ENCODE data around the gene VAV2. TPM values are rescaled to one million over a fixed set of nuclear protein-coding genes. Genes with fewer than 3 reads are reported as not detected.

The VAV2 gene
- total RNA-seq, 1 experiment from 2014 or later: 9.7 TPM

DNA sequence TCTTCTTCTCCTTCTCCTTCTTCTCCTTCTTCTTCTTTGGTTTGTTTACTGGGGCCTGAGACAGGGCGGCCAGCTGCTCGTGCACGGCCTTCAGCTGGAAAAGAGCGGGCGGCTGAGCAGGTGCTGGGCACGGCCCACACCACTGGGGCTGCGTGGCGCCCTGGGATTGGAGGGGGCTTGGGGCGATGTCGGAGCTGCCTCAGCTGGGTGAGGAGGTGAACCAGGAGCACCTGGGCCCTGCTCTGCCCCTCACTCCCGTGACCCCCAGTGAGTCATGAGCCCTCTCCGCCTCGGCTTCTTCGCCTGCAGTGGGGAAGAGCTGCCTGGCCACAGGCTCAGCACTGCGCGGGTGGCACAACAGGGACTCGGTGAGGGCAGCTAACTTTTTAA, 48.0 kb upstream of the VAV2 start:
- Histone ChIP-seq H3K36me3 (ENCODE audit: low read depth, low read length) (no peaks in the 10 kb centered on the region), H3K27me3 (ENCODE audit: low read length) (no peaks in the 10 kb centered on the region), H3K4me3 (ENCODE audit: low read length) (no peak overlapping the region), H3F3A (ENCODE audit: low read length, unreplicated experiment) (no peaks in the 10 kb centered on the region), H2AFZ (ENCODE audit: low read length) (no peak overlapping the region), H3K27ac (ENCODE audit: low read length) (no peak overlapping the region), H3K4me2 (ENCODE audit: low read length) (no peak overlapping the region), H3K9me3 (ENCODE audit: low read length) (no peaks in the 10 kb centered on the region), H3K4me1 (ENCODE audit: insufficient read depth, low read length) (no peaks in the 10 kb centered on the region), H3K9me2 (replicated peaks; ENCODE audit: low read length) (no peaks in the 10 kb centered on the region), H3K9ac (ENCODE audit: low read length) (no peak overlapping the region), H3K79me2 (ENCODE audit: low read length) (no peaks in the 10 kb centered on the region), H4K20me1 (ENCODE audit: low read length) (no peaks in the 10 kb centered on the region)
- DNase-seq (no peak), ATAC-seq (no peak)
- ChIA-PET CTCF (no interaction called here), POLR2A (ENCODE audit: unreplicated experiment) (no interaction called here)
- no TSS peak for BruUV-seq (replicated peaks)
- TF ChIP-seq EZH2phosphoT487 (IDR thresholded peaks at IDR 0.05; ENCODE audit: borderline replicate concordance, low read length): no peak
- TF ChIP-seq EZH2 (IDR thresholded peaks at IDR 0.05; ENCODE audit: low read length, unreplicated experiment): no peak
- TF ChIP-seq, protein P1, sequence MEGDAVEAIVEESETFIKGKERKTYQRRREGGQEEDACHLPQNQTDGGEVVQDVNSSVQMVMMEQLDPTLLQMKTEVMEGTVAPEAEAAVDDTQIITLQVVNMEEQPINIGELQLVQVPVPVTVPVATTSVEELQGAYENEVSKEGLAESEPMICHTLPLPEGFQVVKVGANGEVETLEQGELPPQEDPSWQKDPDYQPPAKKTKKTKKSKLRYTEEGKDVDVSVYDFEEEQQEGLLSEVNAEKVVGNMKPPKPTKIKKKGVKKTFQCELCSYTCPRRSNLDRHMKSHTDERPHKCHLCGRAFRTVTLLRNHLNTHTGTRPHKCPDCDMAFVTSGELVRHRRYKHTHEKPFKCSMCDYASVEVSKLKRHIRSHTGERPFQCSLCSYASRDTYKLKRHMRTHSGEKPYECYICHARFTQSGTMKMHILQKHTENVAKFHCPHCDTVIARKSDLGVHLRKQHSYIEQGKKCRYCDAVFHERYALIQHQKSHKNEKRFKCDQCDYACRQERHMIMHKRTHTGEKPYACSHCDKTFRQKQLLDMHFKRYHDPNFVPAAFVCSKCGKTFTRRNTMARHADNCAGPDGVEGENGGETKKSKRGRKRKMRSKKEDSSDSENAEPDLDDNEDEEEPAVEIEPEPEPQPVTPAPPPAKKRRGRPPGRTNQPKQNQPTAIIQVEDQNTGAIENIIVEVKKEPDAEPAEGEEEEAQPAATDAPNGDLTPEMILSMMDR (conservative IDR thresholded peaks at IDR 0.05; ENCODE audit: low read depth, low read length): no peak
- intact Hi-C loops (cut with micrococcal nuclease): no loop called here

DNA sequence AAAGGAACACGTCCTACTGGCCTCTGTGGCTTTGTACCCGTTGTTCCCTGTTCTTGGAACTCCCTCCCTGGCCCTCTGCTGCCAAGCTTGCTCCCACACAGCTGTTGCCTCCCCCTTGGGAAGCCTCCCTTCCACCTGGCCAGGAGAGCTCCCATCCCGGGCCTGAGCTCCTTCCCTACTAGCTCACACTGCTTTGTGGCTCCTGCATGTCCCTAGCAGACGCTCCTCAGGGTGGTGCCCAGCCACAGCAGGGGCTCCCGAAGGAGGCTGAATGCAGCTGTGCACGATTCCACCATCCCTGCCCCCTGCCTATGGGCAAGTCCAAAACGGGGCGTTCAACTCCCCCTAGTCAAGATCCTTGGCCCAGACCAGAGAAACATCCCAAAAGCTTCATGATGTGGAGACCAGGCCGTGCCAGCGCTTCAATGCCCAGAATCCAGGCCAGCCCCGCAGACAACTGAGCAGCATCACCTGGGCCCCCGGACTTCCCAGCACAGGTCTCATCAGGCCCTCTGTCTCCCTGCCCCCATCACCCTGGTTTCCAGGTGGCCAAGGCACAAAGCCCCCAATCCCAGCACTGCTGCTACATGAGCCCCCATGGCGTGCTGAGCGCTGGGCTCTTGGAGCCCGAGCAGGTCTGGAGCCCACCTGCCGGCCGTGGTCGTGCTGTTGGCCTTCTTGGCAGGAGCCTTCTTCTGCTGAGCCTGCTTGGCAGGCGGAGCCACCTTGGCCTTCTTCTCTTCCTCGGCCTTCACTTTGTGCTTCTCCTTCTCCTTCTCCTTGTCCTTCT, 47.5 kb upstream of the VAV2 start:
- ChIA-PET CTCF (no interaction called here), POLR2A (ENCODE audit: unreplicated experiment) (no interaction called here)
- Histone ChIP-seq H3K4me3 (ENCODE audit: low read length) (no peak overlapping the region), H3K79me2 (ENCODE audit: low read length) (no peaks in the 10 kb centered on the region), H3K27ac (ENCODE audit: low read length) (no peak overlapping the region), H3K36me3 (ENCODE audit: low read depth, low read length) (no peaks in the 10 kb centered on the region), H3F3A (ENCODE audit: low read length, unreplicated experiment) (no peaks in the 10 kb centered on the region), H3K4me2 (ENCODE audit: low read length) (no peak overlapping the region), H3K27me3 (ENCODE audit: low read length) (no peaks in the 10 kb centered on the region), H3K9me2 (replicated peaks; ENCODE audit: low read length) (no peaks in the 10 kb centered on the region), H3K4me1 (ENCODE audit: insufficient read depth, low read length) (no peaks in the 10 kb centered on the region), H3K9ac (ENCODE audit: low read length) (no peak overlapping the region), H3K9me3 (ENCODE audit: low read length) (no peaks in the 10 kb centered on the region), H2AFZ (ENCODE audit: low read length) (no peak overlapping the region), H4K20me1 (ENCODE audit: low read length) (no peaks in the 10 kb centered on the region)
- DNase-seq (no peak), ATAC-seq (no peak)
- intact Hi-C loops (cut with micrococcal nuclease): no loop called here
- no TSS peak for BruUV-seq (replicated peaks)
- no peak for TF ChIP-seq EZH2phosphoT487 (IDR thresholded peaks at IDR 0.05; ENCODE audit: borderline replicate concordance, low read length)
- no peak for TF ChIP-seq EZH2 (IDR thresholded peaks at IDR 0.05; ENCODE audit: low read length, unreplicated experiment)
- TF ChIP-seq, protein P1 (conservative IDR thresholded peaks at IDR 0.05; ENCODE audit: low read depth, low read length): no peak

GRCh38 chr9:134037641-134038040, 45.5 kb upstream of the VAV2 start:
- Histone ChIP-seq H3K4me1 (ENCODE audit: insufficient read depth, low read length) (no peaks in the 10 kb centered on the region), H3K9ac (ENCODE audit: low read length) (no peak overlapping the region), H2AFZ (ENCODE audit: low read length) (no peak overlapping the region), H3K4me2 (ENCODE audit: low read length) (no peak overlapping the region), H3K9me3 (ENCODE audit: low read length) (no peaks in the 10 kb centered on the region), H3K27ac (ENCODE audit: low read length) (no peak overlapping the region), H3K4me3 (ENCODE audit: low read length) (no peak overlapping the region), H3K9me2 (replicated peaks; ENCODE audit: low read length) (no peaks in the 10 kb centered on the region), H3K79me2 (ENCODE audit: low read length) (no peaks in the 10 kb centered on the region), H3K36me3 (ENCODE audit: low read depth, low read length) (no peaks in the 10 kb centered on the region; the same call in 1 of the 2 replicates), H3K27me3 (ENCODE audit: low read length) (no peaks in the 10 kb centered on the region), H4K20me1 (ENCODE audit: low read length) (no peaks in the 10 kb centered on the region), H3F3A (ENCODE audit: low read length, unreplicated experiment) (no peaks in the 10 kb centered on the region)
- ChIA-PET CTCF (no interaction called here), POLR2A (ENCODE audit: unreplicated experiment) (no interaction called here)
- BruUV-seq (replicated peaks): no TSS peak
- no peak for ATAC-seq
- no peak for DNase-seq
- TF ChIP-seq, protein P1 (conservative IDR thresholded peaks at IDR 0.05; ENCODE audit: low read depth, low read length): no peak
- no peak for TF ChIP-seq EZH2phosphoT487 (IDR thresholded peaks at IDR 0.05; ENCODE audit: borderline replicate concordance, low read length)
- TF ChIP-seq EZH2 (IDR thresholded peaks at IDR 0.05; ENCODE audit: low read length, unreplicated experiment): no peak
- intact Hi-C loops (cut with micrococcal nuclease): no loop called here
